Measurements from ENCODE around the gene EML6.

EML6 gene

DNA sequence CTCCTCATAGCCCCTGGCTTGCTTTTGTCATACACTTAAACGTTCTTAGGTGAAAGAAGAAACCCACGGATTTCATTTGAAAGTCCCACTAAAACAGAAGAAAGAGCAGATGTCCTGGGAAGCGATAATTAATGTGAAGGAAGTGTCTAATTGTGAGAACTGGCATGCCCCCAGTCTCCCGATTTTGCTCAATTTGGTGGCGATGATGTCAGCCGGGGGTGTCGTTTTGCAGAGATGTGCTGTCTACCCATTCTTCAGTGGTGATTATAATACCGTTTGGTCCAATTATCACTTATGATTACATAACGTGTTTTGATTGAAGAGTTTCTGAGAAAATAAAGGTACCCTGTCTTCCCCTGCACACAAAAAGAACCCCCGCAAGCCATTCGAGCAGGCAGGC lies 223.7 kb downstream of the EML6 start:
- no peak for DNase-seq (ENCODE audit: low spot score)

DNA sequence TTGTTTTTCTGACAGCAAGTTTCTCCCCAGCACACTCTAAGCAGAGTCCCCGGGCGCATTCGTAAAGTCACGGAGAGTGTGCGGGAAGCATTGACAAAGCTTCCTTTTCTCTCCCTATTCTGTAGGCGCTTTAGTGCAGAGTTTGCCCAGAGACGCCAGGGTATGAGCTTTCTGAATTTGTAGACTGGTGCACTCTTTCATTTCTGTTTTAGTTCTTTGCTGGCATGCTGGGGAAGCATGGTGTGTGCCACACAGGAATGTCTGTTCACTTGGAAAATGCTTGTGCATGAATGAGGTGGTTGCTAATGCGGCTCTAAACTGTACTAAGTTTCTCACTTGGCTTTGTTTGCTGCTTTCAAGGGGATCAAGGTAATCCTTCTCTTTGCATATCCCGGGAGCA lies 224.2 kb downstream of the EML6 start:
- no peak for DNase-seq (ENCODE audit: low spot score)

DNA sequence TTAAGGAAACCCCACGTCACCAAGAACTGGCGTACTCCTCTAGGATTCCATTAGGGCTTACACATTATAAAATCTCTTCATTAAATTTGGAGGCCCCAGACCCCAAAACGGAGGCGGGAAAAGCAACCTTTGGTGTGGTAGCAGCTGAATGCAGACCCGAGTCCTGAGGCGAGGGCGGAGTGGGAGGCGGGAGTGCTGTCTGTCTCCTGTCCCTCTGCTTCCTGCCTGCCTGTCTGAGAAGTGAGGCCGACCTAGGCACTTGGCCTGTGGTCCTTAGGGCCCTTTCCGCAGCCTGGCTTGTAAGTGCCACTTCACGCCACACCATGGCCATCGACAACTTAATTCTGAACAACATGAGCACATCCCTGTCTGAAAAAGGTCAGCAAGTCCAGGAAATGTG lies 224.7 kb downstream of the EML6 start:
- DNase-seq (ENCODE audit: low spot score) = no peak

DNA sequence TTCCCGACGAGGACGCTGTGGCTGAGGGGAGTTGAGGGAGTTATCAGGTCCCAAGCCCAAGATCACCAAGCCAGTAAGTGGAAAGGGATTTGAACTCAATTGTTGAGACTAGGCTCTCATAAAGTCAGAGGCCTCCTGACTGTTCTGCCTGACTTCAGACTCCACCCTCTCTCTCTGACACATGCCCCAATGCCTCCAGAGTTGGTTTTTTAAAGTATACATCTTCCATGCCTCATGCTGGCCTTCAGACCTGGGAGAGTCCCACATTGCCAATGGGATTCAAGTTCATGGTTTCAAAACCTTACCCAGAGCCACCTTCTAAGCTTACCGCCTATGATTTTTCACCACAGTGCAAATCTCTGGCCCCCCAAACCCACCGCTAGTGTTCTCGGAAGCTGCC lies 226.0 kb downstream of the EML6 start:
- no peak for DNase-seq (ENCODE audit: low spot score)

DNA sequence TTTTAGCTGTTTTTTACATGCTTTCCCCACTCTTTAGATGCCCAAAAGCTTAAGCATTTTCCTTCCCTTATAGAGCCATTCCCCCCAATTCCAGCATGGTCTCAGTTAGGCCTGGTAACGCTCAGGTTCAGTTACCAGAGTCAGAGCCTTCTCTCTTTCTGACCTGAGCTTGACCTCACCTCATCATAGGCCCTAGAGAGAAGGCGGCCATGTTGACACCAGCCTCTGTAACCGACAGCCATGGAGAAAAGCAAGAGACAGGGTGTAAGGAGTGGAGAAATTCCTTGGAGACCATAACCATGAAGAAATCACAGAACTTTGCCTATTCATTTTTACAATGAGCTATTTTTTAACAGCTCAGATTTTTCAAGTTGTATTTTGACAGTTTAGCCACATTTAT lies 227.3 kb downstream of the EML6 start:
- DNase-seq (ENCODE audit: low spot score) = no peak

DNA sequence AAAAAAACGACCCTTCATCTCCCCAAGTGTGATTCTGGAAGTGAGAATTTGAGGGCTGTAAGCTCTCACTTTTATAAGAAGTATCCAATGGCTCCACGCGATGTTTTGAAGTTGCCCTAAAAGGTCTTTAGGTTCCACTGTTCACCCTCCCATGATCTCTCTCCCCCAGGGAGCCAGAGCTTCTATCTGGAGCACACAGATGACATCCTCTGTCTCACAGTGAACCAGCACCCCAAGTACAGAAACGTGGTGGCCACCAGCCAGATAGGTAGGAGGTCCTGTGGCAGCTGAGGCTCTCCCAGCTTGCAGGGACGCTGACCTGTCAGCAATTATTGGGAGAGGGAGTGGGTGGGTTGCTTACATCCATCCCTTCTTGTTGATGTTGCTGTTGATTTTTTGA lies 229.0 kb downstream of the EML6 start:
- no peak for DNase-seq (ENCODE audit: low spot score)

DNA sequence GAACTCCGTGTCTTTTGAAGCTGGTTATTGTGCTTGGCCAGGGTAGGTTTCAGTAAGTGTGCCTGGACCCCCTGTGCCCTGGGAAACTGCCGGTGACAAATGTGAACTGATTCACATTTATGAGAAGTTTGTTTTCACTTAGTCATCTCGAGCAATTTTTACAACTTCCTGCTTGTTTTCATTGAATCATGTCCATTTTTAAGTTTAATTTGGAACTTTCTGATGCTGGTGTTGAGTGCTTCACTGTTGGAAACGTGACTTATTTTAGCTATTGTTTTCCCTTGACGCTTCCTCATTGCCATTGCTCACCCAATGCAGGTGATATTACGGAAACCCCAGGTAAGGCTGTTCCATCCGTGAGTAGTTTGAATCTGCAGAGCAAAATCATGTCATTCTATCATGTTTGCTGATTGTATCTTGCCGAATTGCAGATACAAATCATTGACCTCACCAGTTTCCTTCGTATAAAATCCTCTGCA lies 229.6 kb downstream of the EML6 start:
- no peak for DNase-seq (ENCODE audit: low spot score)

DNA sequence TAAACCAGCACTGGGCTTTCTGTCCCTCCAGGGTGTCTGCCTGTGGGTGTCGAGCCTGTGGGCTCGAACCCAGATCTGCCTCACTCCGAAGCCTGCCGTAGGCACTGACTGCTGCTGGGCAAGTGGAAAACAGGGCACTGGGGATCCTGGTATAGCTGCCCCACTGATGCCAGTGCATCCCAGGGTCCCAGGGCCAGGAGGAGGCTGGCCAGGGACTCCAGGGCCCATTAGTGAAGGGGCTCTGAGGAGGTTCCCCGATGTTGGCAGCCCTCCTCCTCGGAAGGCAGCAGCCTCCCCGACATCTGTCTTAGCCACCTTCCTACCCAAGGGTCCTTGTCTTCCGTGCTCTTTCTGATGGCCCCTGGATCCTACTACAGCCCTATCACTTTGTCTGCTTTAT lies 230.7 kb downstream of the EML6 start:
- DNase-seq (ENCODE audit: low spot score) = no peak

DNA sequence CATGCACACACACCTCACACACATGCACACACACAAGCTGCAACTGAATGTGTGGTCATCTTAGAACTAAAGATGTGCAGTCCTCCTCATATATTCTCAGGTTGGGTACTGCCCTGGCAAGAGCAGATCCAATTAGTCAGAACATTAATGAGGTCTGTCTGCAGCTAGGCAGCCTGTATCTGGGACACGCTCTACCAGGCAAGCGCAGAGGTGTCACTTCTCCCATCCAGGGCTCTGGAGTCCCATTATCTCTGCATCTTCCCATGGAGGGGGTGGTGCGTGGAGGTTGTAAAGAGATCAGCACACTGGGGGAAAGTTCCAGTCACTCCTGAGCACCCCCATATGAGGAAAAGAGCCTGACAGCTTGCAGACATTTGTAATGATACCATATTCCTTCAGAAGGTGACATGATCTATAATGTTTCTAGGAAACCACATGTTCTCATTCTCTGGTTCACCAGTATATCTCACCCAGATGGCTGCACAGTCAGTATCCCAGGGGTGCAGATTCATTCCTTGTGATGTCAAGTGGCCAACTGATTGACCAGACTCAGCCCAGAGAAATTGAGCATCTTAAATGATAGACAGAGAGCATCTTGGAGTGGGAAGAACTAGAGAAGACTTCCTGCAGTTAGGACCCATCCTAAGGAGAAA lies 231.4 kb downstream of the EML6 start:
- DNase-seq (ENCODE audit: low spot score) = no peak

DNA sequence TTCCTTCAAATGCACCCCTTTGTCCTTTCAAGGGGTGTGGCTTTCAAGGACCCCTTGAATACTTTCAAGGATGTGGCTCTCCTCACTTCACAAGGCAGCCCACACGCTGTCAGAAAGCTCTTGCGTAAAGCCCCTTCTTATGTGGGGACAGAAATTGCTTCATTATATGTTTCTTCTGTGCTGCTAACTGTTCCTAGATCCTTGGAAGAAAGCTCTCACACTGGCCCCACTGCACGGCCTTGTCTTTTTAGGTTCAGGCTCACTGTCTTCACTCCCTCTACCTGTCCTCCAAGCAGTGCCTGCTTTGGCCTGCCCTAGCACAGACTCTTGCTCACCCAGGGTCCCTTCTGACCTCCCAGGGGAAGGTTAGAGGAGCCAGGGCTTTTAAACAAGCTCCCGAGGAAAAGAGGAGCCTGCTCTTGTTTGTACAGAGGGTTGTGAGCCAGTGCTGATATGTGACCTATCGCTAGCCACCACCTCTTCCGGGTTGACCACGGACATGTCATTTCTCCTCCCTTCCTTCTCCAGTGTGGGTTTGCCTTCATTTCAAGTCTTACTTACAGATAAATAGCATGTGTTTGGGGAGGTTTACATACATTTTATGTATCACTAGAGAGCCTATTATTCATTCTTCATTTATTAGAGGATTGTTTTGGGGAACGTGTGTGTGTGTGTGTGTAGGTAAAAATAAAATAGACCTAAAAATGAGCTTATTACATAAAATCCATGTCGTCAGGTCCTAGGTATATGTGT lies 232.1 kb downstream of the EML6 start:
- no peak for DNase-seq (ENCODE audit: low spot score)

DNA sequence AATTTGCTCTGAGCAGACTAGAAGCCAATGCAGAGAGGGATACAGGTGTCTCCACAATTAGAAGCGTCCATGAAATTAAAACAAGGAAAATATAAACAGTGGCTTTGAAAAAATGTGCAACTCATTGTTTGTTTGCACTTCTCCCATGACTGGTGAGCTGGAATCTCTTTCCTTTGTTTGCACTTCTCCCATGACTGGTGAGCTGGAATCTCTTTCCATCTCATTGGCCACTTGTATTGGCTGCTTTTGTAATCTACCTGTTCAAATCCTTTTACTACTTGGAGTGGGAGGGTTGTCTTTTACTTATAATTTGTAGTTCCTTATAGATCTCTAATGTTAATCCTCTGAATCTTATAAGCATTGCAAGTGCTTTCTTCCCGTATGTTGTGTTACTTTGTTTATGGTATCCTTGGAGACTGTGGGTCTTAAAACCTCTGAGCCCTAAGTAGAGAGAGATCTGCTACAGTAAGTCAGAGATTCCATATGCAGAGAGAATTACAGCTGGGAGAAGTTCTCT lies 232.7 kb downstream of the EML6 start:
- no peak for DNase-seq (ENCODE audit: low spot score)

DNA sequence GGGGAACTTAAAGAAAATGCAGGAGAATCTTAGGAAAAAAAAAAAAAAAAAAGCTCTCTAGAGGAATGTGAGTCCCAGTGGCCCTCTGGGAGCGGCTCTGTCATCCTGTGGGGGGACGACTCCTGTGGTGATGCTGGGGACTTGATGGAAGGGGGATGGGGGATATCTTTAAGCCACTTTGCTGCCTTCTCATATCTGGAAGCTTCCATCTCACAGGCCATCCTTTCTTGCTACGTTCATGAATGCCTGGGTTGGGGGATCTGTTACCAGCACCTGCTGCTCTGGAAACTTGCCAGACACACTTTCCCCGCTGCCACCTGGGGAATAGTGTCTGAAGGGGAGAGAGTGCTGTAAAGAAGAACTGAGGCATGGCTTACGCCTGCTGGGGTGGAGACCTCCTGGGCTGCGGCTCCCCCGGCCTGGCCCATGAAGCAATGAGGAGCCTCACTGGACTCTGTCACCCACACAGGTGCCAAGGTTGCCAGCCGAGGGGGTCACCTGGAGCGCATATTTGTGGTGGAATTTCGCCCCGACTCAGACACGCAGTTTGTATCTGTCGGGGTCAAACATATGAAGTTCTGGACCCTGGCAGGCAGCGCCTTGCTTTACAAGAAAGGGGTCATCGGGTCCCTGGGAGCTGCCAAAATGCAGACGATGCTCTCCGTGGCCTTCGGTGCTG lies 234.0 kb downstream of the EML6 start:
- DNase-seq (ENCODE audit: low spot score) = no peak

DNA sequence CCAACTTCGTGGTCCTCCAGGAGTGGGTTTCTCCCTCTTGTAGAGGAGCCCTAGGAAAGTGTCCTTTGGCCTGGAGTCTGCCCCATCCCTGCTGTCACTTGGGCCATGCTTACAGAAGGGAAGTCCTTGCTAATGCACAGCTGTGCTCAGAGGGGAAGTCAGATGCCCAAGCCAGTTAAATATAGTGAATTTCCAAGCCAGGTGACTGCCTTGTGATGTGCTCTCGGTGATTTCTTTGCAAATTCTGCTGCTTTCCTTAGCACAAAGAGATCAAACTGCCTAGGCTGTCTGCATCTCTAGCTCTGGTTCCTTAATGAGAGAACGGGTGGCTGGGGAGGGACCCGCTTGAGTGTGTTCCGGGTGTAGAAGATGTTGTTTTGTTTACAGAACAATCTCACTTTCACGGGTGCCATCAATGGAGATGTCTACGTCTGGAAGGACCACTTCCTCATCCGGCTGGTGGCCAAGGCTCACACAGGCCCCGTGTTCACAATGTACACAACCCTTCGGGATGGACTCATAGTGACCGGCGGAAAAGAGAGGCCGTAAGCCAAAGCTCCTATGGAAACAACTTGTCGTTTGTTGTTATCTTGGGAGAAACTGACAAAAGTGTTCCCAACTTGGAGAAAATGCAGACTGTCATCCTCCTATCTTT lies 235.4 kb downstream of the EML6 start:
- no peak for DNase-seq (ENCODE audit: low spot score)

DNA sequence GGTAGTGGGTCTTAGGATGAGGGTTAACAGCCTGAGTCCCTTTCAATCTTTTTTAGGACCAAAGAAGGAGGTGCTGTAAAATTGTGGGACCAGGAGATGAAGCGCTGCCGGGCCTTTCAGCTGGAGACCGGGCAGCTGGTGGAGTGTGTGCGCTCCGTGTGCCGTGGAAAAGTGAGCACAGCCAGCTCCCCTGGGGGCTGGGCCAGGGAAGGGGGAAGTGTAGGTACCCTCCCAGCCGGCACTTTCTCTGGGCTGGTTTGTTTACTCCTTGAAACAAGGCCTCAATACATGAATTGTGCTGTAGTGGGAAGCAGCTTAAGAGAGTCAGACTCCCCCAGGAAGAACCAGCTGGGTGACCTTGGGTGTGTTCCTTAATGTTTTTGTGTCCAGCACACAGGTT lies 236.7 kb downstream of the EML6 start:
- DNase-seq (ENCODE audit: low spot score) = no peak

DNA sequence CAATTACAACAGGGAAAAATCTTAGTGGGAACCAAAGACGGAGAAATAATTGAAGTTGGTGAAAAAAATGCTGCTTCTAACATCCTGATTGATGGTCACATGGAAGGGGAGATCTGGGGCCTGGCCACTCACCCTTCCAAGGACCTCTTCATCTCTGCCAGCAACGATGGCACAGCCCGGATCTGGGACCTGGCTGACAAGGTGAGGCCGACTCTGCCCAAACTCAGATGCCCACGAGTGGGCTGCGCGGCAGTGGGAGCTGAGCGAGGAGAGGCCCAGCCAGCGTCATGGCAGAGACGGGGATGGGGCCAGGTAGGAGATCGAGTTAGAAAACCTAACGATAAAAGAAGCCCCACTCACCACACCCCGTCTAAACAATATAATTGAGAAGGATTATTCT lies 239.0 kb downstream of the EML6 start:
- no peak for DNase-seq (ENCODE audit: low spot score)

DNA sequence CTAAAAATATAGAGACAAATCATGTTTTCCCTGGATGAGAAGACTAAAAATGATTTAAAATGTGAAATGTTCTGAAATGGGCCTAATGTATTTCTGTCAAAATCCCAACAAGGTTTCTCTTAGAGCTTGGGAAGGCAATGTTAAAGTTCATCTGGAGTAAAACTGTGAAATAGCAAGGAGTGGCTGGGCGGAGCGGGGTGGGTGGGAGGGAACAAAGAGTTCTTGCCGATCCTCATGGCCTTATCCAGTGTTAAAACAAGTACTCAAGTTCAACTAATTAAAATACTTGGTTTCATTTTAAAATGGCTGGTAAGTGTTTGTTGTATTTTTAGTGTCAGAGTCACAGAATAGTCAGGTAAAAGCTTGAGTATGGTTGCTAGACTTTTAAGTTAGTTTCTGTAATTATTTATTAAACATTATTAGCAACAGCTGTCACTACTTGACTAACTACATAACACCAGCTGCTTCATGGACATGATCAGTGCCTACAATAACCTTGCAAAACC lies 239.5 kb downstream of the EML6 start:
- no peak for DNase-seq (ENCODE audit: low spot score)

DNA sequence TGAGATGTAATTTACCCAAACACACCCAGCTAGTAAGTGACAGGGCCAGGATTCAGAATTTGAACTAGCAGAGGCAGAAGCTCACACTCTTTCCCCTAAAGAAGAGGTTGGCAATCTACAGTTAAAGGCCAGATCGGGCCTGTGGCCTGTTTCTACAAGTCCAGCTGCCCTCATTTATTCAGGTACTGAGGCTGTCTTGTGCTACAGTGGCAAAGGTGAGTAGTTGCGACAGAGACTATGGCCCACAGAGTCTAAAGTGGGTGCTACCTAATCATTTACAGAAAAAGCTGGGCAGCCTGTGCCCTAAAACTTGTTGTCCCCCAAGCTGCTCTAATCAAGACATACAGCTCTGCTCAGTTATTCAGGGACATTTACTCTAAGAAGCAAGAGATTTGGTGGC lies 240.0 kb downstream of the EML6 start:
- DNase-seq (ENCODE audit: low spot score) = no peak

DNA sequence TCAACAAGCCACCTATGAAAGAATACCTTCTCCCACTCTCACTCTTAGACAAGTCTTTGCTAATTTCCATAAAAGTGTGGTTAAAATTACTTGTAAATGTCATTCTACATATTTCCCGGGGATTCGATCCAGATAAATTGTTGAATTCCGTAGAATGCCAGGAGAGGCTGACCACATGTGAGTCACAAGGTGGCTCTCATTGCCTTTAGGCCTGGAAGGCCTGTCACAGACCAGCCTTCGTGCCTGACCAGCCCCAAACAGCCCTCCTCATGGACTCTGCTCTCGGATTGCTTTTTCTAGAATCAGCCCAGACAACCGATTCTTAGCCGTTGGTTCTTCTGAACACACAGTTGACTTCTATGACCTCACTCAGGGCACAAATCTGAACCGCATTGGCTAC lies 240.8 kb downstream of the EML6 start:
- DNase-seq (ENCODE audit: low spot score) = no peak

DNA sequence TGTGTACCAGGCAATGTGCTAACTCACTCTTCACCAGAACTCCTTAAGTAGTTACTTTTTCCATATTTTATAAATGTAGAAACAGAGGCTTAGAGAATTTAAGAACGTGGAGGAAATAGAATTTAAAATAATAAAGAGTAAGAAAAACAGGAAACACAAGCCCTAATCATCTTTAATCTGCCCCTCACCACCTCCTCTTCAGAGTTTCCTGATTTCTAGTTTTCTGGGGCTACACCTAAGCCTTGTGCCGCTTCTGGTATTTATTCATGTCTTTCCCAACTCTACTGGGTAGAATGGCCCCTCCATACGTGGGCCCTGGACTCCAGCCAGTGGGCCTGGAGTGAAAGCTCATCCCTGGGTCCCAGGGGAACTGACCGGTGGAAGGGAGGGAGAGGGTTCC lies 241.4 kb downstream of the EML6 start:
- no peak for DNase-seq (ENCODE audit: low spot score)

DNA sequence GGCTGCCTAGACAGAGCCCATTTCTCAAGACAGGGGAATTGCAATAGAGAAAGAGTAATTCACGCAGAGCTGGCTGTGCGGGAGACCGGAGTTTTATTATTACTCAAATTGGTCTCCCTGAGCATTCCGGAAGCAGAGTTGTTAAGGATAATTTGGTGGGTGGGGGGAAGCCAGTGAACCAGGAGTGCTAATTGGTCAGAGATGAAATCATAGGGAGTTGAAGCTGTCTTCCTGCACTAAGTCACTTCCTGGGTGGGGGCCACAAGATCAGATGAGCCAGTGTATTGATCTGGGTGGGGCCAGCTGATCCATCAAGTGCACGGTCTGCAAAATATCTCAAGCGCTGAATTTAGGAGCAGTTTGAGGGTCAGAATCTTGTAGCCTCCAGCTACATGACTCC lies 242.0 kb downstream of the EML6 start:
- DNase-seq (ENCODE audit: low spot score) = no peak

DNA sequence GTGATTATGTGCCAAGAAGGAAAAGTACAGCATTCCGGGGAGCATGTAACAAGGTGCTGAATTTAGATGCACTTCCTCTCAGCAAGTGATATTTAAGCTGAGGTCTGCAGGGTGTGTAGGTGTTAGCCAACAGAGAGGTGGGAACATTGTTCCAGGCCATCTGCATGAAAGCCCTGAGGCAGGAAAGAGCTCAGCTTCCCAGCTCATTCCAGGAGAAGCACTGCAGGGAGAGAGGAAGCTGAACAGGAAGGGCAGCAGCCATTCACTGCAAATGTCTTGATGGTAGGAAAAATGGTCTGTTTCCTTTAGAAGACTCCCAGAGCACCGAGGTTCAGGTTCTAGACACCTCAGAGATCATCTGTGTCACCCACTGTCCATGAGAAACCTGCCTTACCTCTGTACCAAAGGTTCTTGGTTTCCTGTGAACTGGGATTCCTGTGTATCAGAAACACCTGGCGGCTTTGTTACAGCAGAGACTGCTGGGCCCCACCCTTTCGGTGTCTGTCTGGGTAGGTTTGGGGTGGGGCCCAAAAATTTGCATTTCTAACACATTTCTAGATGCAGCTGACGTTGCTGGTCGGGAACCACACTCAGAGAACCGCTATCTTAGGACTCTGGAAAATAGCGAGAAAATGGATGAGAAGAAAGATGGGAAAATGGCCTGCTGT lies 242.8 kb downstream of the EML6 start:
- no peak for DNase-seq (ENCODE audit: low spot score)

DNA sequence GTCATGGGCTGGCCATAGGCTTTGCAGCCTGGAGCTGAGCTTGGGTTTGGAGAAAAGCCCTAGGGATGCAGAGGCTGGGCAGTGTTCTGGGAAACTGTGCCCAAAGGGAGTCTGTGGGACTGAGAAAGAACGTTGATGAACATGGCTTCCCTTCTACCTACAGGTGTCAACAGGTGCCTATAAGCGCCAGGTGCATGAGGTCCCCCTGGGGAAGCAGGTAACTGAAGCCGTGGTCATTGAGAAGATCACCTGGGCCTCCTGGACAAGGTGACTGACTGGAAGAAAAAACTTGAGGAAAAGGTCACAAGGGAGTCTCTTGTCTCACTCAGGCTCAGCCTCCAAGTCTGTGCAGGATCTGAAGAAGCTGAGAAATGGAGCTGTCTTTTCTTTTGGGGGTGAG lies 243.4 kb downstream of the EML6 start:
- no peak for DNase-seq (ENCODE audit: low spot score)

Measured in CD4-positive, alpha-beta T cell treated with Interleukin-15 for 4 hours (primary cell).